ENCODE data around the gene C12orf57. TPM values are rescaled to one million over a fixed set of nuclear protein-coding genes. Genes with fewer than 3 reads are reported as not detected.

C12orf57 gene
- total RNA-seq, 1 donor from 2014 or later = 197 TPM

GRCh38 chr12:6978611-6979011, 34.8 kb downstream of the C12orf57 start:
- Histone ChIP-seq H3K27me3 (no peaks in the 10 kb centered on the region), H3K4me3 (no peak overlapping the region), H3K27ac (peak overlapping the region; percentile 55), H3K9me3 (no peaks in the 10 kb centered on the region), H3K4me1 (peaks cover 12% of the 10 kb centered on the region), H3K36me3 (peaks cover 90% of the 10 kb centered on the region)
- intact Hi-C loops (cut with DNase I) = no loop called here
- DNase-seq (no peak), ATAC-seq (peak; percentile 86)
- no peak for TF ChIP-seq CTCF (IDR thresholded peaks at IDR 0.05)

DNA sequence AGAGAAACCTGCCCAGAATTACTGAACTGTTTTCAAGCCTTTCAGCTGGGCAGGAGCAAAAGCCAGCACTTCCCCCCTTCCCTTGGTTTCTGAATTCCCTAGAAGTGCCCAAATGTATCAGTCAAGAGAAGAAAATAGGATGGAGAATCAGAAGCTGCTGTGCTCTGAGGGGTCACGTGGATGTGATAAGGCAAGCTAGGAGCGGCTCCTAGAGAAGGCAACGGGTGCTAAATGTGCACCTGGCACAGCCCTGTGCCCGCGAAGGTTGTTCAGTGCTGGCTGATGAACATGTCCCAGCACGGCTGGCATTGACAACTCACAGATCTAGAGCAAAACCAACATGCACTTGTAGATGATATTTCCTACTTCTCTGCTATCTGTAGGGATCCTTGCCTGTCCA, 35.2 kb downstream of the C12orf57 start:
- DNase-seq (no peak), ATAC-seq (peak; percentile 49)
- no peaks in the 10 kb centered on the region for H3K27me3 ChIP-seq
- no peak overlapping the region for H3K4me3 ChIP-seq
- H3K27ac ChIP-seq = peak overlapping the region; percentile 55
- no peak for TF ChIP-seq CTCF (IDR thresholded peaks at IDR 0.05)
- peaks cover 12% of the 10 kb centered on the region for H3K4me1 ChIP-seq
- H3K9me3 ChIP-seq = no peaks in the 10 kb centered on the region
- H3K36me3 ChIP-seq = peaks cover 86% of the 10 kb centered on the region
- intact Hi-C loops (cut with DNase I) = no loop called here

DNA sequence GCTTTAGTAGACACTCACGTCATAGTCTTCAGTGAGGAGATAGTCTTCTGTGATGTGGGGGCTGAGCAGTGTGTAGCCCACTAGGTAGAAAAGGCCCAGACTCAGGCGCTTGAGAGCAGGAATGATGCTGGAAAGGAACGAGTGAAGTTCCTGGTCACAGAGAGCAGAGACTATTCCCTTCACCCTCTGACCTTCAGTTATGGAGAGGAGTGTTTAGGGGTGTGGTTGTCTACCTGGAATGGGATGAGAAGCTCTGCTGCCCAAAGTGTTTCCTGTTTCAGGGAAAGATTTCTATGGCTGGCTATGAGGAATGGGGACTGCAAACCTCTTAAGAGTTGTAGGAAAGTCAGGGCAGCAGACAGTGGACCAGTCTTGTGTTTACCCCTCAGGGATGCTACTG, 35.6 kb downstream of the C12orf57 start:
- intact Hi-C loops (cut with DNase I) = no loop called here
- no peak for TF ChIP-seq CTCF (IDR thresholded peaks at IDR 0.05)
- Histone ChIP-seq H3K4me3 (no peak overlapping the region), H3K36me3 (peaks cover 82% of the 10 kb centered on the region), H3K4me1 (peaks cover 12% of the 10 kb centered on the region), H3K27ac (peak overlapping the region; percentile 55), H3K27me3 (no peaks in the 10 kb centered on the region), H3K9me3 (no peaks in the 10 kb centered on the region)
- no peak for ATAC-seq
- DNase-seq = no peak

GRCh38 chr12:6980075-6980474, 36.3 kb downstream of the C12orf57 start:
- no peak for ATAC-seq

DNA sequence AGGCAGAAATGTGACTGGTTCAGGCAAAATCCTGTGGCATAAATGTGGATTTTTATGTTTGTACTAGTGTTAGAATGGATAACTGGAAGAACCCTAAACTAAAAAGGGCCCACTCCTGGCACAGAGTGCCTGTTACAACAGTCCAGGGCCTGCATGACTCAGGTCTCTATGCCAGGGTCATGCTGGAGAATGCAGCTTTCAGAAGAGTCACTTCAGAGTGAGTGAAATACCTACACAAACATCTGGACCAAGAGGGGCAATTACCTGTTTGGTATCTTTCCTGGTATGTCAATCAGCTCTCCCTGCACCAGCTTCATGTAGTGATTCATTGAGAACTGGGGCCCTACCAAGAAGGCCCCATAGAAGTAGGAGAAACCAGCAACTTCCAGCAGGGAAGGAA, 36.9 kb downstream of the C12orf57 start:
- no peak for TF ChIP-seq CTCF (IDR thresholded peaks at IDR 0.05)
- Histone ChIP-seq H3K9me3 (no peaks in the 10 kb centered on the region), H3K27ac (peak overlapping the region; percentile 36), H3K27me3 (no peaks in the 10 kb centered on the region), H3K4me3 (no peak overlapping the region), H3K36me3 (peaks cover 69% of the 10 kb centered on the region), H3K4me1 (peaks cover 12% of the 10 kb centered on the region)
- intact Hi-C loops (cut with DNase I) = no loop called here
- ATAC-seq (peak; percentile 65), DNase-seq (no peak)

More at GRCh38 chr12:6980075-6980474, 36.3 kb downstream of the C12orf57 start:
- intact Hi-C loops (cut with DNase I) = no loop called here
- no peak for DNase-seq
- Histone ChIP-seq H3K4me1 (peaks cover 12% of the 10 kb centered on the region), H3K27me3 (no peaks in the 10 kb centered on the region), H3K27ac (peak overlapping the region; percentile 36), H3K4me3 (no peak overlapping the region), H3K9me3 (no peaks in the 10 kb centered on the region), H3K36me3 (peaks cover 76% of the 10 kb centered on the region)
- TF ChIP-seq CTCF (IDR thresholded peaks at IDR 0.05) = no peak

Measured in upper lobe of right lung (tissue), 1 donor.